AG04450 (cell line): ENCODE results near the gene SNRNP35. TPM values are rescaled to one million over a fixed set of nuclear protein-coding genes. Genes with fewer than 3 reads are reported as not detected.
"Not testable (repeated sequence)": the region's sequence is repeated elsewhere in the genome, so short reads cannot be mapped to it uniquely, and the experiment has no call there.

ENCODE experiments used
- CTCF ChIA-PET: fragments of 300-600, 350-600 bp; formaldehyde crosslinking; extraction: SDS; loops from one replicate; lab custom pipeline; 2022; ENCODE audit warnings: antibody characterized with exemption, inconsistent platforms; lab: Charles Lee
- POLR2A ChIA-PET: fragments of 350-600 bp; formaldehyde crosslinking; extraction: SDS; loops from one replicate; lab custom pipeline; 2021; ENCODE audit warnings: antibody characterized with exemption, inconsistent platforms; lab: Yijun Ruan, JAX
- DNase-seq: peaks from one replicate; pipeline ENCODE4 v3.0.0-alpha.2; 2011; ENCODE audit warnings: low read depth, low spot score
- H3K27ac ChIP-seq: one replicate; pipeline ENCODE4 v1.5.1; 2012; ENCODE audit warnings: low read depth, low read length, control low read depth
- H3K27me3 ChIP-seq: one replicate; pipeline ENCODE4 v1.6.0; 2012; ENCODE audit warnings: low read length; ENCODE audit not compliant: control insufficient read depth, insufficient read depth
- H3K4me3 ChIP-seq: 2 replicates; pipeline ENCODE4 v1.5.1; 2011; ENCODE audit warnings: mild to moderate bottlenecking, low read depth, low read length, control low read depth
- H3K9me3 ChIP-seq: 2 replicates; pipeline ENCODE4 v1.5.1; 2012; ENCODE audit warnings: low read length; ENCODE audit not compliant: control insufficient read depth, insufficient read depth
- CTCF ChIP-seq: IDR thresholded peaks from 2 replicates; pipeline ENCODE4 v1.5.1; 2011; ENCODE audit warnings: low read depth, low read length, control low read depth, inconsistent platforms
- polyA plus RNA-seq: library from polyadenylated mRNA; depleted of rRNA; stranded (reverse); fragments of >200 nt; gene quantifications from 2 replicates; pipeline ENCODE4 v1.2.3, GENCODE V29; 2011

SNRNP35 gene
- polyA plus RNA-seq, 1 experiment, result 13.0 TPM

- no peak overlapping the region for H3K4me3 ChIP-seq
- POLR2A ChIA-PET, result no interaction called here
- no peak overlapping the region for H3K27ac ChIP-seq
- no peak for TF ChIP-seq CTCF
- no peaks in the 10 kb centered on the region for H3K9me3 ChIP-seq
- CTCF ChIA-PET, result no interaction called here
- DNase-seq, result no peak
- H3K27me3 ChIP-seq, result no peaks in the 10 kb centered on the region
Observed at GRCh38 chr12:123506059-123506842, 48.3 kb downstream of the SNRNP35 start.

GRCh38 chr12:123506843-123507236 is 48.9 kb downstream of the SNRNP35 start:
- ChIA-PET POLR2A (no interaction called here), CTCF (no interaction called here)
- no peak overlapping the region for H3K4me3 ChIP-seq
- H3K9me3 ChIP-seq, result no peaks in the 10 kb centered on the region
- TF ChIP-seq CTCF, result no peak
- H3K27me3 ChIP-seq, result no peaks in the 10 kb centered on the region
- no peak overlapping the region for H3K27ac ChIP-seq
- no peak for DNase-seq

- Histone ChIP-seq H3K27me3 (no peaks in the 10 kb centered on the region), H3K4me3 (no peak overlapping the region), H3K9me3 (no peaks in the 10 kb centered on the region; the same call in 1 of the 2 replicates), H3K27ac (no peak overlapping the region)
- POLR2A ChIA-PET, result interaction anchor here (0.6 kb wide), 1 partner anchor 23 kb away, joined by 7 read pairs; no protein-coding TSS in a partner anchor
- CTCF ChIA-PET, result no interaction called here
- no peak for TF ChIP-seq CTCF
- no peak for DNase-seq
Observed at GRCh38 chr12:123512838-123513665, 55.1 kb downstream of the SNRNP35 start.

GRCh38 chr12:123513805-123514204 is 55.9 kb downstream of the SNRNP35 start:
- no peaks in the 10 kb centered on the region; the same call in 1 of the 2 replicates for H3K9me3 ChIP-seq
- no peak for DNase-seq
- TF ChIP-seq CTCF, result no peak
- no peaks in the 10 kb centered on the region for H3K27me3 ChIP-seq
- H3K4me3 ChIP-seq, result no peak overlapping the region
- peak overlapping the region; percentile 39 for H3K27ac ChIP-seq
- ChIA-PET CTCF (no interaction called here), POLR2A (interaction anchor here (0.6 to 0.7 kb wide), 2 partner anchors 23 to 70 kb away, joined by 3 to 7 read pairs; partner anchors contain the start of gene TMED2)

- CTCF ChIA-PET, DNase-seq, H3K9me3 ChIP-seq, H3K27me3 ChIP-seq, POLR2A ChIA-PET, H3K4me3 ChIP-seq, H3K27ac ChIP-seq: not testable (repeated sequence)
Observed at GRCh38 chr12:123514582-123515221, 56.8 kb downstream of the SNRNP35 start.
